Glutamatergic neuron (in vitro differentiated cells): ENCODE data around the gene TCF7L2. TPM values are rescaled to one million over a fixed set of nuclear protein-coding genes. Genes with fewer than 3 reads are reported as not detected.

Source experiments
- DNase-seq: peaks from one replicate; pipeline ENCODE4 v3.0.0; 2022
- H3K27ac Mint-ChIP-seq: one replicate; pipeline ENCODE4 v1.8.0; 2020; ENCODE audit warnings: mild to moderate bottlenecking, mixed read lengths, inconsistent platforms; ENCODE audit not compliant: unreplicated experiment
- H3K27me3 Mint-ChIP-seq: one replicate; pipeline ENCODE4 v1.8.0; 2020; ENCODE audit warnings: mild to moderate bottlenecking, moderate library complexity, mixed read lengths, inconsistent platforms; ENCODE audit not compliant: unreplicated experiment
- H3K36me3 Mint-ChIP-seq: one replicate; pipeline ENCODE4 v1.8.0; 2020; ENCODE audit warnings: mild to moderate bottlenecking, mixed read lengths, inconsistent platforms; ENCODE audit not compliant: unreplicated experiment
- H3K4me1 Mint-ChIP-seq: one replicate; pipeline ENCODE4 v1.8.0; 2020; ENCODE audit warnings: mild to moderate bottlenecking, low read depth, mixed read lengths, inconsistent platforms; ENCODE audit not compliant: unreplicated experiment
- H3K4me3 Mint-ChIP-seq: one replicate; pipeline ENCODE4 v1.8.0; 2020; ENCODE audit warnings: mild to moderate bottlenecking, mixed read lengths, inconsistent platforms; ENCODE audit not compliant: unreplicated experiment
- H3K9me3 Mint-ChIP-seq: one replicate; pipeline ENCODE4 v1.8.0; 2020; ENCODE audit warnings: mild to moderate bottlenecking, moderate library complexity, mixed read lengths, inconsistent platforms; ENCODE audit not compliant: unreplicated experiment
- CTCF ChIP-seq: fragments of 200-600 bp; sonication (generic); IDR thresholded peaks from one replicate; pipeline ENCODE4 v1.5.0; 2021; ENCODE audit not compliant: partially characterized antibody, unreplicated experiment
- total RNA-seq: library from RNA; stranded (reverse); fragmentation: NEBNext Ultra II Directional; extraction: Animal tissue kit (Norgen Biotek cat#: 25700); gene quantifications from one replicate; pipeline ENCODE4 v1.2.1, GENCODE V29; 2021; ENCODE audit not compliant: unreplicated experiment

TCF7L2 gene
- total RNA-seq, 1 donor from 2014 or later, result 5.0 TPM

GRCh38 chr10:113069595-113069994 lies 119.5 kb downstream of the TCF7L2 start:
- DNase-seq, result no peak
- H3K9me3 Mint-ChIP-seq, result peaks cover 2% of the 10 kb centered on the region

GRCh38 chr10:113071446-113071845 lies 121.4 kb downstream of the TCF7L2 start:
- Mint-ChIP-seq H3K4me1 (peaks cover 5% of the 10 kb centered on the region), H3K27ac (no peak overlapping the region), H3K27me3 (peaks cover 5% of the 10 kb centered on the region), H3K36me3 (no peaks in the 10 kb centered on the region), H3K9me3 (peaks cover 2% of the 10 kb centered on the region), H3K4me3 (no peak overlapping the region)
- no peak for DNase-seq
- TF ChIP-seq CTCF, result no peak

More at GRCh38 chr10:113069595-113069994, 119.5 kb downstream of the TCF7L2 start:
- H3K36me3 Mint-ChIP-seq, result no peaks in the 10 kb centered on the region
- no peak for TF ChIP-seq CTCF
- H3K27me3 Mint-ChIP-seq, result peaks cover 5% of the 10 kb centered on the region
- no peak overlapping the region for H3K4me3 Mint-ChIP-seq
- H3K4me1 Mint-ChIP-seq, result peaks cover 5% of the 10 kb centered on the region
- H3K27ac Mint-ChIP-seq, result no peak overlapping the region

GRCh38 chr10:113073549-113074189 lies 123.6 kb downstream of the TCF7L2 start:
- Mint-ChIP-seq H3K4me1 (peaks cover 5% of the 10 kb centered on the region), H3K27ac (no peak overlapping the region), H3K36me3 (no peaks in the 10 kb centered on the region), H3K9me3 (peaks cover 2% of the 10 kb centered on the region), H3K27me3 (peaks cover 4% of the 10 kb centered on the region), H3K4me3 (no peak overlapping the region)
- DNase-seq, result no peak
- no peak for TF ChIP-seq CTCF

GRCh38 chr10:113076949-113077348 lies 126.9 kb downstream of the TCF7L2 start:
- Mint-ChIP-seq H3K4me1 (no peaks in the 10 kb centered on the region), H3K27ac (no peak overlapping the region), H3K4me3 (no peak overlapping the region), H3K9me3 (no peaks in the 10 kb centered on the region), H3K36me3 (no peaks in the 10 kb centered on the region), H3K27me3 (no peaks in the 10 kb centered on the region)
- TF ChIP-seq CTCF, result no peak
- DNase-seq, result no peak

- H3K4me3 Mint-ChIP-seq, result no peak overlapping the region
- H3K27me3 Mint-ChIP-seq, result no peaks in the 10 kb centered on the region
- no peak for DNase-seq
- no peak overlapping the region for H3K27ac Mint-ChIP-seq
- no peaks in the 10 kb centered on the region for H3K36me3 Mint-ChIP-seq
- H3K4me1 Mint-ChIP-seq, result no peaks in the 10 kb centered on the region
- no peaks in the 10 kb centered on the region for H3K9me3 Mint-ChIP-seq
- TF ChIP-seq CTCF, result no peak
These were observed 128.3 kb downstream of the TCF7L2 start for GRCh38 chr10:113078282-113078907.
